Central memory CD4-positive, alpha-beta T cell (primary cell): ENCODE results near the gene VEGFD.

Experiments
- DNase-seq: peaks from one replicate; pipeline ENCODE4 v3.0.0; 2022
- total RNA-seq, 3 experiments: gene quantifications; one replicate each; lab custom pipeline; 2026; lab: John Stamatoyannopoulos, UW

The VEGFD gene
- total RNA-seq: 0 reads per million in 3 experiments

- no peak for DNase-seq
Measured at GRCh38 chrX:15384304-15384703, at the start of gene VEGFD. TSS of gene VEGFD (minus strand) at chrX:15384413. CDS start at chrX:15383946, 467 bp downstream.

GRCh38 chrX:15430584-15430983, 46.4 kb upstream of the VEGFD start:
- DNase-seq: no peak

- no peak for DNase-seq
Measured at GRCh38 chrX:15430076-15430475, 45.9 kb upstream of the VEGFD start.

- DNase-seq: no peak
Measured at GRCh38 chrX:15425024-15425423, 40.8 kb upstream of the VEGFD start.

- no peak for DNase-seq
Measured at GRCh38 chrX:15418707-15419181, 34.5 kb upstream of the VEGFD start.

GRCh38 chrX:15418041-15418706, 34.0 kb upstream of the VEGFD start:
- DNase-seq: no peak

- DNase-seq: no peak
Measured at GRCh38 chrX:15416133-15416993, 32.1 kb upstream of the VEGFD start.

- no peak for DNase-seq
Measured at GRCh38 chrX:15413101-15413500, 28.9 kb upstream of the VEGFD start.

GRCh38 chrX:15410947-15411346, 26.7 kb upstream of the VEGFD start:
- no peak for DNase-seq

- no peak for DNase-seq
Measured at GRCh38 chrX:15410430-15410829, 26.2 kb upstream of the VEGFD start.

GRCh38 chrX:15405846-15406245, 21.6 kb upstream of the VEGFD start:
- no peak for DNase-seq

GRCh38 chrX:15404401-15405096, 20.3 kb upstream of the VEGFD start:
- DNase-seq: no peak

- DNase-seq: no peak
Measured at GRCh38 chrX:15401378-15401777, 17.2 kb upstream of the VEGFD start.

GRCh38 chrX:15399962-15400391, 15.8 kb upstream of the VEGFD start:
- DNase-seq: no peak

- DNase-seq: no peak
Measured at GRCh38 chrX:15398874-15399273, 14.7 kb upstream of the VEGFD start.

GRCh38 chrX:15395789-15396188, 11.6 kb upstream of the VEGFD start:
- DNase-seq: no peak

- DNase-seq: no peak
Measured at GRCh38 chrX:15391850-15392249, 7.6 kb upstream of the VEGFD start.

GRCh38 chrX:15382813-15383212, 1.4 kb downstream of the VEGFD start:
- DNase-seq: no peak

GRCh38 chrX:15376956-15377355, 7.3 kb downstream of the VEGFD start:
- DNase-seq: no peak

GRCh38 chrX:15373976-15374375, 10.2 kb downstream of the VEGFD start:
- DNase-seq: no peak

GRCh38 chrX:15366506-15367352, 17.5 kb downstream of the VEGFD start:
- DNase-seq: no peak

GRCh38 chrX:15359701-15360100, 24.5 kb downstream of the VEGFD start:
- no peak for DNase-seq
